Neural progenitor cell (in vitro differentiated cells): ENCODE data around the gene CASP14. TPM values are rescaled to one million over a fixed set of nuclear protein-coding genes. Genes with fewer than 3 reads are reported as not detected.

Experiments used
- DNase-seq: peaks from one replicate; pipeline ENCODE4 v3.0.0-alpha.2; 2016; ENCODE audit warnings: low spot score
- H2AFZ ChIP-seq: fragments of 200-600 bp; sonication (generic); replicated peaks from 2 replicates; pipeline ENCODE4 v1.6.1; 2016; ENCODE audit warnings: antibody characterized with exemption
- H3F3A ChIP-seq: fragments of 200-600 bp; sonication (generic); 2 replicates; pipeline ENCODE4 v1.6.1; 2016; ENCODE audit warnings: antibody characterized with exemption, low read depth
- H3K27ac ChIP-seq: fragments of 200-600 bp; sonication (generic); 2 replicates; pipeline ENCODE4 v1.5.1; 2016; ENCODE audit warnings: mild to moderate bottlenecking
- H3K27me3 ChIP-seq: fragments of 200-600 bp; sonication (generic); 2 replicates; pipeline ENCODE4 v1.6.1; 2016; ENCODE audit warnings: mild to moderate bottlenecking, moderate library complexity
- H3K36me3 ChIP-seq: fragments of 200-600 bp; sonication (generic); 2 replicates; pipeline ENCODE4 v1.5.1; 2016
- H3K4me1 ChIP-seq: fragments of 200-600 bp; sonication (generic); 2 replicates; pipeline ENCODE4 v1.6.1; 2016; ENCODE audit warnings: mixed run types
- H3K4me2 ChIP-seq: fragments of 200-600 bp; sonication (generic); 2 replicates; pipeline ENCODE4 v1.6.1; 2016
- H3K4me3 ChIP-seq: fragments of 200-600 bp; sonication (generic); 2 replicates; pipeline ENCODE4 v1.5.1; 2016
- H3K79me2 ChIP-seq: fragments of 200-600 bp; sonication (generic); 2 replicates; pipeline ENCODE4 v1.6.1; 2016; ENCODE audit warnings: low read depth
- H3K9ac ChIP-seq: fragments of 200-600 bp; sonication (generic); 2 replicates; pipeline ENCODE4 v1.6.1; 2016
- H3K9me3 ChIP-seq: fragments of 200-600 bp; sonication (generic); 2 replicates; pipeline ENCODE4 v1.5.1; 2016; ENCODE audit warnings: low read depth
- H4K20me1 ChIP-seq: fragments of 200-600 bp; sonication (generic); 2 replicates; pipeline ENCODE4 v1.6.1; 2016; ENCODE audit warnings: low read depth
- H3K27ac Mint-ChIP-seq: 3 replicates; pipeline ENCODE4 v1.8.0; 2021; ENCODE audit warnings: mixed read lengths
- H3K27me3 Mint-ChIP-seq: 2 replicates; pipeline ENCODE4 v1.8.0; 2022; ENCODE audit warnings: low read depth, mild to moderate bottlenecking, inconsistent platforms, moderate library complexity, mixed read lengths; ENCODE audit not compliant: insufficient read depth
- H3K36me3 Mint-ChIP-seq: 3 replicates; pipeline ENCODE4 v1.8.0; 2021; ENCODE audit warnings: mixed read lengths
- H3K4me1 Mint-ChIP-seq: 3 replicates; pipeline ENCODE4 v1.8.0; 2021; ENCODE audit warnings: mixed read lengths
- H3K4me3 Mint-ChIP-seq: 3 replicates; pipeline ENCODE4 v1.8.0; 2021; ENCODE audit warnings: mild to moderate bottlenecking, moderate library complexity, mixed read lengths
- H3K9me3 Mint-ChIP-seq: 3 replicates; pipeline ENCODE4 v1.8.0; 2020; ENCODE audit warnings: mixed read lengths
- EZH2 ChIP-seq: fragments of 200-600 bp; sonication (generic); IDR thresholded peaks from 2 replicates; pipeline ENCODE4 v1.6.1; 2017; ENCODE audit warnings: antibody characterized with exemption, mild to moderate bottlenecking, moderate library complexity
- EZH2phosphoT487 ChIP-seq: fragments of 200-600 bp; sonication (generic); IDR thresholded peaks from 2 replicates; pipeline ENCODE4 v1.6.1; 2017; ENCODE audit warnings: antibody characterized with exemption
- total RNA-seq: library from RNA; depleted of rRNA; stranded (reverse); fragments of >200 nt; gene quantifications from 2 replicates; pipeline ENCODE4 v1.2.3, GENCODE V29; 2015; ENCODE audit warnings: low replicate concordance
- TF ChIP-seq, protein P1 (sequence below): fragments of 200-600 bp; sonication (generic); IDR thresholded peaks from 2 replicates; pipeline ENCODE4 v1.5.1; 2017; ENCODE audit warnings: antibody characterized with exemption, mild to moderate bottlenecking

CASP14 gene, protein sequence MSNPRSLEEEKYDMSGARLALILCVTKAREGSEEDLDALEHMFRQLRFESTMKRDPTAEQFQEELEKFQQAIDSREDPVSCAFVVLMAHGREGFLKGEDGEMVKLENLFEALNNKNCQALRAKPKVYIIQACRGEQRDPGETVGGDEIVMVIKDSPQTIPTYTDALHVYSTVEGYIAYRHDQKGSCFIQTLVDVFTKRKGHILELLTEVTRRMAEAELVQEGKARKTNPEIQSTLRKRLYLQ
- not detected in 2 replicates for total RNA-seq

DNA sequence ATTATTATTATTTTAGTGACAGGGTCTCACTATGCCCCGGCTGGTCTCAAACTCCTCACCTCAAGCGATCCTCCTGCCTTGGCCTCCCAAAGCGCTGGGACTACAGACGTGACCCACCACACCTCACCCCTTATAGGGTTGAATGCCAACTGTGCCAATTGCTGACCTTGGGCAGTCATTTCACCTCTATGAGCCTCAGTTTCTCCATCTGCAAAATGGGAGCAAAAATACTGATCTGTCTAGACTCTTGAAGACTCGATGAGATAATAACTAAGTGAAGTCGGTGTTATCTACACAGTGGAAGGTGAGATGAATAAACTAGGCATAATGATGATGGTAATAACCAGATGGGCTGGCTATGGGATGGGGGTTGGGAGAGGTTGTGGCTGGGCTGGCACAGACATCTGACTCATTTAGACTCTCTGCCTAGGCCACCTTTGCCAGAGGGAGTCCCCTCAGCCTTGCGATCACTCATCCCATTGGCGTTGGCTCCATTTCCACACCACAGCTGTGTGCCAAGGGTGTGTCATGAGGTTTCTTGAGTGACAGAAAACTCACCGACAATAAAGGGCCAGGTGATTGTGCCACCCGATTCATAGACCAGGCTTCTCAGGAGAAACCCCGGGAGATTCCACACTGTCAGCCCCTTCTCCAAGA is at the start of gene CASP14:
CASP14 (plus strand) TSS at position 596 of the 657 bp plus-strand sequence. CDS start 2,772 bp downstream, outside the sequence.
- no peaks in the 10 kb centered on the region for H3K9me3 ChIP-seq
- no peaks in the 10 kb centered on the region for H3K36me3 ChIP-seq
- Mint-ChIP-seq H3K27me3 (peaks cover 14% of the 10 kb centered on the region), H3K4me1 (no peaks in the 10 kb centered on the region), H3K9me3 (no peaks in the 10 kb centered on the region), H3K27ac (no peak within 1 kb of the TSS), H3K4me3 (no peak within 1 kb of the TSS), H3K36me3 (no peaks in the 10 kb centered on the region)
- no peak within 1 kb of the TSS for H3K9ac ChIP-seq
- H3K4me1 ChIP-seq = no peaks in the 10 kb centered on the region
- H3K4me2 ChIP-seq = no peak within 1 kb of the TSS
- H3K27ac ChIP-seq = no peak within 1 kb of the TSS
- H2AFZ ChIP-seq = no peak within 1 kb of the TSS
- H3K79me2 ChIP-seq = no peaks in the 10 kb centered on the region
- no peaks in the 10 kb centered on the region for H3F3A ChIP-seq
- TF ChIP-seq EZH2 (no peak), EZH2phosphoT487 (no peak)
- TF ChIP-seq, protein P1, sequence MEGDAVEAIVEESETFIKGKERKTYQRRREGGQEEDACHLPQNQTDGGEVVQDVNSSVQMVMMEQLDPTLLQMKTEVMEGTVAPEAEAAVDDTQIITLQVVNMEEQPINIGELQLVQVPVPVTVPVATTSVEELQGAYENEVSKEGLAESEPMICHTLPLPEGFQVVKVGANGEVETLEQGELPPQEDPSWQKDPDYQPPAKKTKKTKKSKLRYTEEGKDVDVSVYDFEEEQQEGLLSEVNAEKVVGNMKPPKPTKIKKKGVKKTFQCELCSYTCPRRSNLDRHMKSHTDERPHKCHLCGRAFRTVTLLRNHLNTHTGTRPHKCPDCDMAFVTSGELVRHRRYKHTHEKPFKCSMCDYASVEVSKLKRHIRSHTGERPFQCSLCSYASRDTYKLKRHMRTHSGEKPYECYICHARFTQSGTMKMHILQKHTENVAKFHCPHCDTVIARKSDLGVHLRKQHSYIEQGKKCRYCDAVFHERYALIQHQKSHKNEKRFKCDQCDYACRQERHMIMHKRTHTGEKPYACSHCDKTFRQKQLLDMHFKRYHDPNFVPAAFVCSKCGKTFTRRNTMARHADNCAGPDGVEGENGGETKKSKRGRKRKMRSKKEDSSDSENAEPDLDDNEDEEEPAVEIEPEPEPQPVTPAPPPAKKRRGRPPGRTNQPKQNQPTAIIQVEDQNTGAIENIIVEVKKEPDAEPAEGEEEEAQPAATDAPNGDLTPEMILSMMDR = no peak
- DNase-seq = no peak
- H4K20me1 ChIP-seq = no peaks in the 10 kb centered on the region
- H3K27me3 ChIP-seq = no peaks in the 10 kb centered on the region
- H3K4me3 ChIP-seq = no peak within 1 kb of the TSS

DNA sequence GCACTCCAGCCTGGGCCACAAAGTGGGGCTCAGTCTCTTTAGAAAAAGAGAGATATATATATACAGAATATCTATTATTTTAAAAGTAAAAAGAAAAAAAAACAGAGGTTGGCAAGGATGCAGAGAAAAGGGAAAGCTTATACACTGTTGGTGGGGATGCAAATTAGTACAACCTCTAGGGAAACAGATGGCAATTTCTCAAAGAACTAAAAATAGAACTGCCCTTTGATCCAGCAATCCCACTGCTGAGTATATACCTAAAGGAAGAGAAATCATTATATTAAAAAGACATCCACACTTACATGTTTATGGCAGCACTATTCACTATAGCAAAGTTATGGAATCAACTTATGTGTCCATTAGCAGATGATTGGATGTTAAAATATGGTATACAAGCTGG is 41.0 kb upstream of the CASP14 start:
- no peaks in the 10 kb centered on the region for H3K79me2 ChIP-seq
- H3K4me3 ChIP-seq = no peak overlapping the region
- TF ChIP-seq EZH2 (no peak), EZH2phosphoT487 (no peak)
- TF ChIP-seq, protein P1 = no peak
- no peak for DNase-seq
- H3K9ac ChIP-seq = no peak overlapping the region
- no peak overlapping the region for H3K4me3 Mint-ChIP-seq
- H3K9me3 Mint-ChIP-seq = no peaks in the 10 kb centered on the region
- H3K4me1 Mint-ChIP-seq = peaks cover 7% of the 10 kb centered on the region
- no peaks in the 10 kb centered on the region for H3K9me3 ChIP-seq
- H3K27me3 ChIP-seq = peaks cover 45% of the 10 kb centered on the region
- H4K20me1 ChIP-seq = no peaks in the 10 kb centered on the region
- H3K27ac ChIP-seq = no peak overlapping the region
- no peak overlapping the region for H2AFZ ChIP-seq
- H3K4me2 ChIP-seq = no peak overlapping the region
- H3F3A ChIP-seq = peaks cover 7% of the 10 kb centered on the region
- no peaks in the 10 kb centered on the region for H3K4me1 ChIP-seq
- H3K36me3 ChIP-seq = no peaks in the 10 kb centered on the region
- H3K36me3 Mint-ChIP-seq = no peaks in the 10 kb centered on the region
- H3K27ac Mint-ChIP-seq = no peak overlapping the region
- H3K27me3 Mint-ChIP-seq = peaks cover 19% of the 10 kb centered on the region

DNA sequence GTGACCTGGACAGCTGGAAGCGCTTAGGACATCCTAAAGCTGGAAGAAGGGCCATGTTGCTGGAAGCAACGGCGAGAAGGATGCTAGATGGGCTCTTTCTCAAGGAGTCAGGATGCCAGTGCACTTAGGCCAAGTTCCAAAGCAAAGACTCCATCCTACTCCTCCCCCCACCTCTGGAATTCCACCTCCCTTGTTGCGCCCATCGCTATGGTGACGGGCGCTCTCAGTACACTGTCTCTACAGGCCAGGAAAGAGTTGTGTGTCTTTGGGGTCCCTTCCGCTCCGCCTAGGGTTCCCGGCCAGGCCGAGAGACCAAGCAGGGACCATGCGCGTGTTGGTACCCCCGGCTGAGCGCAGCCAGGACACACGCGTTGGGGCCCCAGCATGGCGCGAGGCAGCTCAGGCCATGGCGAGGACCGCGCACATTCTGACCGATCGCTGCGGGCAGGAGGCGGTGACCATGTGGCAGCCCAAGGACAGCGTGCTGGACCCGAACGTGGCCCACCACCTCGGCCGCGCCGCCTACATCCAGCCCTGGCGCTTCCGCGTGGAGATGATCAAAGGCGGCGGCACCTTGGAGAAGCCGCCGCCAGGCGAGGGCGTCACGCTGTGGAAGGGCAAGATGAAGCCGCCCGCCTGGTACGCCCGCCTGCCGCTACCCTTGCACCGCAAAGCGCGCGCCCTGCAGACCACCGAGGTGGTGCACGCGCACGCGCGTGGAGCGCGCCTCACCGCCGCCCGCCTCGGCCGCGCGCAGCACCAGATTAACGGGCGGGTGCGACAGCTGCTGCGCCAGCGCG is 38.6 kb upstream of the CASP14 start:
- H3K4me1 Mint-ChIP-seq = peaks cover 7% of the 10 kb centered on the region
- Histone ChIP-seq H3K9me3 (no peaks in the 10 kb centered on the region), H3K4me1 (no peaks in the 10 kb centered on the region), H3K79me2 (no peaks in the 10 kb centered on the region), H2AFZ (peak overlapping the region; percentile 34), H3K4me2 (peak overlapping the region; percentile 73), H3K9ac (no peak overlapping the region), H3K4me3 (peak overlapping the region; percentile 41), H3K27ac (no peak overlapping the region), H4K20me1 (no peaks in the 10 kb centered on the region), H3K27me3 (peaks cover 60% of the 10 kb centered on the region), H3K36me3 (no peaks in the 10 kb centered on the region), H3F3A (peaks cover 7% of the 10 kb centered on the region)
- TF ChIP-seq EZH2phosphoT487 = no peak
- TF ChIP-seq, protein P1 = no peak
- TF ChIP-seq EZH2 = no peak
- no peak overlapping the region for H3K27ac Mint-ChIP-seq
- no peaks in the 10 kb centered on the region for H3K9me3 Mint-ChIP-seq
- H3K36me3 Mint-ChIP-seq = no peaks in the 10 kb centered on the region
- peak; percentile 76 for DNase-seq
- peak overlapping the region; percentile 67 for H3K4me3 Mint-ChIP-seq
- peaks cover 24% of the 10 kb centered on the region for H3K27me3 Mint-ChIP-seq
